Suppressor macrophage (primary cell): Measurements from ENCODE around the gene CMSS1.

Experiments
- DNase-seq, 4 experiments: peaks; one replicate each; pipeline ENCODE4 v3.0.0-alpha.2; 2020 to 2022

Gene CMSS1

GRCh38 chr3:100154171-100154570 lies 336.5 kb downstream of the CMSS1 start:
- DNase-seq, result no peak

- DNase-seq, result no peak
Measured at GRCh38 chr3:100155128-100155527, 337.5 kb downstream of the CMSS1 start.

DNA sequence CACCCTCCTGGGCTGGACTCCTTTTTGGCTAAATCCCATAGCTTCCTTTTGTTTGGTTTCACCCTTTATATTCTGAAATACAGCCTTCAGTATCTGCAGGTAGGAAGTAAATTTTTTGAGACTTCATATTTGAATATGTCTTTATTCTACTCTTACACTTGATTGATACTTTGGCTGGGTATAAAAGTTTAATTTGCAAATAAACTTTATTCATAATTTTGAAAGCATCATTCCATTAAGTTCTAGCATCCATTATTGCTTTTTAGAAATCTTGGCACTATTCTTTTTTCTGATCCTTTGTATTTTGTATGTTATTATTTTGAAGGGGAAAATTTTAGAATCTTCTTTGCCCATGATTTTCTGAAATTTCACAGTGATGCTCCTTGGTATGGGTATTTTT lies 337.9 kb downstream of the CMSS1 start:
- DNase-seq, result no peak

GRCh38 chr3:100157685-100158084 lies 340.0 kb downstream of the CMSS1 start:
- DNase-seq, result no peak

DNA sequence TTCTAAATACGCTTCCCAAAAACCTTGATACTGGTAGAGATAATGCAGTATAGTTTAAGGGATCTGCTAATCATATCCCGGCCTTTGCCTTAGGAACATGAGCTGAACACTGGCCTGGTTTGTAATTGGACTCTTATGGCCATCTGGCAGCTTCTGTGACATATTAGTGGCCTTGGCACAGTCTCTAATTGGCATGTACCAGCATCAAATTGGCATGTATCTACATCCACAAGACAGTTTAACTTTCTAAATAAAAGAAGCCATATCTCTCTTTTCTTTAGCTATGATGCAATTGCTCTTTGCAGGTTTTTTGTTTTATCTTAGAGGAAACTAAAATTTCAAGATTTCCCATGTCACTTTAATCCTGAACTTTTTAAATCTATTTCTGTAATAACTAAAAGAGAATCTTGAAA lies 341.3 kb downstream of the CMSS1 start:
- no peak for DNase-seq

DNA sequence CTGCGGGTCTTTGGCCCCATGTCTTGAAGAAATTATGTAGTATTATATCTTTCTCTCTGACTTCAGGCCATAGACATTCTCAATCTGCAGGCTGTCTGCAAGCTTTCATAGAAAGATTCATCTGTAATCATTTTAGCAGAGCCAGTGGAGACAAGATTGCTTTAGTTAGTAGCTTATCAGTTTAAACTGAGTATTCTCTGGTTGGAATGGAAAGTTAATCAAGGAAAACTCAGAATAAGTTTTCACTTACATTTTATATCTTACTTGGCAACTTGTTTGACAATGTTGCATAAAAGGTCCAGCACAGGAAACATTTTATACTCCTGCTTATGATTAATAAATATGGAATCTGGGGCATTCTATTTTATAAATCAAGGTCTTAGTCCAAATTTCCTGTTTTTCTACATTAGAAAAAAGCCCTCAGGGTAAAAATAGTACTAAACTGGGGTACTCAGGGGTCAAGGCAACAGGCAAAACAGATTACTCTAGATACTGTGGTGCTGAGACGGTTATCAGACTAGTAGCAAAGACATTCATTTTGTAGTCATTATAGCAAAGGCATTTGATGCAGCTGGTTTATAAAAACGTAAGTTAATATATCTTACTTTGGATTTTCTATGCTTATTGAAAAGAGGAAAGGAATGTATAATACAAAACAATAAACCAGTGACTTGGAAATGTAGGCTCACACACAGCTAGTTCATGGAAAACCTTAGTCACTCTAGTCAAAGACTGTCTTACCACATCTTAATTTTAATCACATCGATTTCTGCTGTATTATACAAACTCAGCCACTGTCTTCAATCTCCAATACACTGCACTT lies 341.9 kb downstream of the CMSS1 start:
- DNase-seq, result no peak

DNA sequence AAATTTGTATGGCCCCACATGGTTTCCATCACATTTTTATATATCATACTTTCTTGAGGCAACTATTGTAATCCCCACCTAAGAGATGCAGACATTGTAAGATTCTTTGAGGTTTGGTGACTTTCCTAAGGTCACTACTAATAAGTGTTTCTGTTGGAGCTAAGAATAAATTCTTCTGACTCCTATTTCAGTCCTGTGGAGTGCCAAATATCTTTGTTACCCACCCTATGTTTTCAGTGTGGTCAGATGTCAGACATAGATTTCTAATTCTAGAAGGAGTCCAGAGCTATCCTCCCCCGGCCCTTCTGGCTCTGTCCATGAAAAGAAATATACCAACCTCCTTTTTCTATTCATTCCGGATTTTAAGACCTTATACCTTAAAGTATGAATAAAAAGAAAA lies 342.9 kb downstream of the CMSS1 start:
- no peak for DNase-seq

GRCh38 chr3:100163787-100164186 lies 346.1 kb downstream of the CMSS1 start:
- no peak for DNase-seq

GRCh38 chr3:100164743-100165142 lies 347.1 kb downstream of the CMSS1 start:
- no peak for DNase-seq

DNA sequence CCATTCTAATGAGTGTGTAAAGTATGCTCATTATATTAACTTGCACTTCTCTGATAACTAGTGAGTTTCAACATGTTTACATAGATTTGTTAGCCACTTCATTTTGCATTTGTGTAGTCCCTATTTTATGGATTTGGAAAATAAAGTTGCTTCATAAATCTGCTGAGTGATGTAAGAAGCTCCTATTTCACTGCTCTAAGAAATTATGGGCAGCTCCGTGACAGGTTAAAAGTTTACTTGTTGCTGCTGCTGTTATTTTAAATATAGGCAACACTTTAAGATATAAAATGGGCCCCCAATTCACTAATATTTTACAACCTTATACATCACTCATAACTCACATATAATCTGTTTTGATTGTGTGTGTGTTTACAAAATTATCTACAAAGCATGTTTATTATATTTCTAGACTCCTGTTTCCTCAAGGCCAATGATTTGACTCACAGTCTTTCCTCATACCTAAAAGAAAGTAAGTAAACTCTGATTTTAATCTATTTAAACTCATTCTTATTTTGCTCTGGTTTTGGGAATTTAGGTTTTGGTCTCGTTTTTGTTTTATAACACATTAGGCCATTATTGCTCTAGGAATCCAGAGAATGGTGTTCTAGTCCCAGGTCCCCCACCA lies 348.4 kb downstream of the CMSS1 start:
- no peak for DNase-seq

DNA sequence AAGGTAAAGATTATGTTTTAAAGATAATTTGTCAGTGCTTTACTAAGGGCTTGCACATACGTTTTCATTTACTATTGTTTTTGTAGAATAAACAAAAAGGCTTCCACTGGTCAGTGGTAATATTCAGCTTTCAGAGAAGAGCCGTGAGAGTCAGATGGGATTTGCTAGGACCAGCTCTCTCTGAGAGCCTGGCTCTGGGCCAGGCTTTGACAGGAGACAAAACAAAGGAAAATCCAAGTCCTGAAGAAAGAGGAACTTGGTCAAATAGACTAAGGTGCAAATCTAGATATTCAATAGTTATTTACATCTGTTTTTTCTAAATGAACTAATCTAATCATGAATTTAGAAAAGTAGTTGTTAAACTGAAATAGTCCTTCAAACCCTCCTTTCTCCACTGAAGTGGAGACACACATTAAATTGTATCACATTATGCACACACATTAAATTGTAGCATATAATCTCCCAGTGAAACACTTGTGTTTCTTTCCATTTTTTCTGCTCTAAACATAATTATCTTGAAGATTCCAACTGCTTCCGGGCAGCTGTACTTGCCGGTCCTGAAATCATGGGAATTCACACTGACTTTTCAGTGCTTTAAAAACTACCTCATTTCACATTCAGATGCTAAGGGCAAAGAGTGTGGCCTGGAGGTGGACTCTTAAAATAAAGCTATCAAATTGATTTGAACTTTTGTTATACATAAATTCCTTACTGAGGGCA lies 351.7 kb downstream of the CMSS1 start:
- peak in 1 of 4 experiments; percentile 13 for DNase-seq

DNA sequence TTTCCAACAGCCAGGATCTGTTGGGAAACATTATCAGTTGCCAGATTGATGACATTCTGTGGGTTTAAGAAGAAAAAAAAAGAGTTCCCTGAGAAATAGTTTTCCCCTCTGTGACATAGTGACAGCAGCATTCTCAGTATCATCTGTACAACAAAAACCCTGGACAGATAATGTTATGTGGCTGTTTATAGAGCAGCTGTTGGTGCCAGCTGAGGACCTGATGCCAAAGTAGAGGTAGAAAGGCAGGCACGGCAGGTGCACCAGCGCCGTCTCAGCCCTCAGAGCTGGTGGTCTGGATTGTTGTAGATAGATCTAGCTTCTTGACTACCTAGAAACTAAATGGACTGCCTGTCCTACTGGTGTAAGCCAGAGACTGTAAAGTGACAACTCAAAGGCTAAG lies 352.8 kb downstream of the CMSS1 start:
- DNase-seq, result no peak

DNA sequence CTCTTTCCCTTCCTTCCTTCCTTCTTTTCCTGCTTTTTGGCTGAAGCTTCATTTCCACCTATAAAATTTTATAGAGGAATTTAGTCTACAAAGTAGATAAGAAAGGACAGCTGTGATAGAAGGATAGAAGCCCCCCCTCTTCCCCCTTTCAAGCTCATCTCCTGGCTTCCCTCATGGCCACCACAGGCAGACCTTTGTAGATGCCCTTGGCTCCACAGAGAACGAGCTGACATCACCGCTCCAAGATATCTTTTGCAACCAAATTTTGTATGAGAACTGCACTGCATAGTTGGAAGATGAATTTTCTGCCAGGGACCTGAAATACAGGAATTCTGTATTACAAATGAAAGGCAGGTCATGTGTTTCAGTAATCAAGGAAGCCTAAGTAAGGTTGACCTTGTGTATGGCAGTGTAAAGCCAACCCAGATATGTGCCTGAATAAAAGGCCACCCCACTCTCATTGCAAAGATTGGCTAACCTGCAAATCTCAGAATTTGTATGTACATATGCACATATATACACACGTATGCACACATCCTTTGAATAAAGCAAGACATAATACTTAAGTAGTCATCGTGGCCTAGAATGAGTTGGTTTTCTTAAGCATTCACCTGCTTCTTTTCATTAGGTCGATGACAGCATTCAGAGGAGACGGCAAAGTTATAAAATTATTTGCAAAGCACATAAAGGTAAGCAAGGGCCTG lies 353.7 kb downstream of the CMSS1 start:
- no peak for DNase-seq

- no peak for DNase-seq
Measured at GRCh38 chr3:100173961-100174360, 356.3 kb downstream of the CMSS1 start.

DNA sequence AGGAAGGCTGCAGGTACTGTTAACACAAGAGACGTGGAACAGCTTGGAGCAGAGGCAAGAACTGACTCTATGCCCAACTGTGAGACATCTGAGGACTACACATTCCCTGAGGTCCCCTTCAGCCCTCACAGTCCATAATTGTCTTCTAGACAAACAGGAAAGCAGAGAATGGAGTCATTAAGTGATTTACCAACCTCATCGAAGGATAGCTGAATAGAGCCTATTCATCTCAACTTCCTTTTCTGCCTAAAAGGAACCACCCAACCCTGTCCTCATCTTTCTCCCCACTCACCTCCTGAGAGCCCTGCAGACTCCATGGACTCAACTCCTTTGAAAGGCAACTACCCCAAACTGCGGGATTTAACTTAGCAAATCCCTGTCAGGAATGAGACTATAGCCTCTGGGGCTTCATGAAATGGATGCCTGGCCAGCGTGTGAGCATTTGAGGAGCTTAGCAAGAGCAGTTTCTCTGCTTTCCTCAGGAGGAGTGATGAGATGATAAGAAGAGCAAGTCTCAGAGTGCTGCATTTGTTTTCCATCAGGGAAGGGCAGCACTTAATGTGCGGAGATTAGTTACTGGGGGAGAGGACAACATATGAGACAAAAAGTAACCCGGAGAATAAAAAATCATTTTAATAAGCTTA lies 358.1 kb downstream of the CMSS1 start:
- DNase-seq, result no peak

DNA sequence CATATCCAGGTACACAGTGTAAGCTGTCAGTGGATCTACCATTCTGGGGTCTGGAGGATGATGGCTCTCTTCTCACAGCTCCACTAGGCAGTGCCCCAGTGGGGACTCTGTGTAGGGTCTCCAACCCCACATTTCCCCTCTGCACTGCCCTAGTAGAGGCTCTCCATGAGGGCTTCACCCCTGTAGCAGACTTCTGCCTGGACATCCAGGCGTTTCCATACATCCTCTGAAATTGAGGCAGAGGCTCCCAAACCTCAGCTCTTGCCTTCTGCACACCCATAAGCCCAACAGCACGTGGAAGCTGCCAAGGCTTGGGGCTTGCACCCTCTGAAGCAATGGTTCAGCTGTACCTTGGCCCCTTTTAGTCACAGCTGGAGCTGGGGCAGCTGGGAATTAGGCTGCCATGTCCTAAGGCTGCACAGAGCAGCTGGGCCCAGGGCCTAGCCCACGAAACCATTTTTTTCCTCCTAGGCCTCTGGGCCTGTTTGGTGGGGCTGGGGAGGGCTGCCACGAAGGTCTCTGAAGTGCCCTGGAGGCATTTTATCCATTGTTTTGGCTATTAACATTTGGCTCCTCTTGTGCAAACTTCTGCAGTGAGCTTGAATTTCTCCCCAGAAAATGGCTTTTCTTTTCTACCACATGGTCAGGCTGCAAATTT lies 362.2 kb downstream of the CMSS1 start:
- no peak for DNase-seq

GRCh38 chr3:100183608-100184125 lies 366.0 kb downstream of the CMSS1 start:
- peak in 1 of 4 experiments; percentile 6 for DNase-seq

DNA sequence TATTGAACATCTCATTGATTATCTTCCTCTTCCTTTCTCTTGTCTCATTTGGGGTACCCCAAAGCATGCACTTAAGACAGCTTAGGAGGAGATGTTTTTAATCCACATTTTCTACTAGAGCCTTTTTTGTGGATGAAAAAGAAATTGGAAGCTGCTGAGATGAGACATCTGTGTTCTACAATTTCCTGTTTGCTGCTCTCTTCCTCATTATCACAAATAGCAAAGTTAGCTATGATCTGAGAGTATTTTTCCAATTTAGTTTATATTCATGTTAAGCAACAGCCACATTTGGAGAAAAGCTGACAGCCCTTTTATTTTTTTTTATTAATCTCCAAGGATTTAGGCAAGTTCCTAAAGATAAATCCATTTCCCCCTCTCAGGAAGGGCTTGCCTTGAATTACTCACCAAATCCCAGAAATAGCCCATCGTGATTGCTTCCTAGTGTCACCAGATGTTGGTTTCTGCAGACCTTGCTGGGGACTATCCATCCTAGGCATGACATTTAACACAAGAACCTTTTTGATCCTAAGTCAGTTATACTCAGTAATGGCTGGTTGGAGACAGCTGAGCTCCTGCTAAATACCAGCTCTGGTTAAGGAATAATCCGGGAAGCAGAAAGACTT lies 367.4 kb downstream of the CMSS1 start:
- peak; percentile 2 to 32 (median 16) for DNase-seq

- DNase-seq, result no peak
Measured at GRCh38 chr3:100185847-100186246, 368.2 kb downstream of the CMSS1 start.

DNA sequence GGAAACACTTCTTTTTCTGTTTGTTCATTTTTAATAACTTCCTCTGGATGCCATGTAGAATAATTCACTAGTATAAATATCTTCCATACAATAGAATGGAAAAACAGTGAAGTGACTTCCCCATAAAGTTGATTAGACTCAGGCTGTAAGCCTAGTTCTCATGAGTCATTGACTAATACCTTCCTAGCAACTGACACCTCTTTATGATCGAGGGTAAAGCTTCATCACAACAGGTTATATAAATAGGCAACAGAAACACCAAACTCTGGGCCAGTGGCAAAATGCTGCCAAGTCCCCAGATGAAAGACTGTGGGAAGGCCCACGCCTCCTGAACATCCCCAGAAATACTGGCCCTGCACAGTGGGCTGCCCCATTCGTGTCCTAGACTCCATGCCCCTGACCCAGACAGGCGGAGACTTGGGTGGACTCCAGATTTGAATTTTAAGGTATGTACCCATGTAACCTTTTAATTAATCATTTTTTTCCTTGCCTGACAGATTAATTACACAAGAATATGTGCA lies 371.8 kb downstream of the CMSS1 start:
- DNase-seq, result no peak

DNA sequence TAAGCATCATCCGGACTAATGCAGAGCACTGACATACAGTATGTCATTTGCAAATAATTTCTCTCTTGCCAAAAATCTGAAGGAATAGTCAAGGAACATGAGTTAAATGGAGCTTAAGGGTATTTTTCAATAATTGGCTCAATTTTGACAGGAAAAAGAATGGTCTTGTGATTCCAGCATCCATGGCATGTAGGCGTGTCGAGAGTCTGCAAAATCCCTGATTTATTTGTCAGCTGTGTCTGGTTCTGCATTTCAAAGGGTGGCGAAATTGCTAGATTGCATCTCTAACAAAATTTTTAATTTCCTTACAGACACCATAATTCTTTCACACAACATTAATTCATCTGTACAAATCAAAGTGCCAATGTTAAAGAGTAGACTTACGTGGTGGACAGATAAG lies 377.7 kb downstream of the CMSS1 start:
- peak in 3 of 4 experiments; percentile 4 to 16 (median 4) for DNase-seq
